Testis (tissue), 3 donors: ENCODE measurements around the gene LLGL2. TPM values are rescaled to one million over a fixed set of nuclear protein-coding genes. Genes with fewer than 3 reads are reported as not detected.

Experiments
- DNase-seq: peaks from one replicate; pipeline ENCODE4 v3.0.0-alpha.2; 2019
- H3K27ac ChIP-seq, 2 donors: fragments of 200-600 bp; sonication (generic); one replicate each; pipeline ENCODE4 v1.5.1; 2019
- H3K27me3 ChIP-seq: fragments of 200-600 bp; sonication (generic); one replicate; pipeline ENCODE4 v1.5.1; 2019
- H3K36me3 ChIP-seq: fragments of 200-600 bp; sonication (generic); one replicate; pipeline ENCODE4 v1.5.1; 2017; ENCODE audit warnings: low read depth; ENCODE audit errors: missing control alignments
- H3K4me1 ChIP-seq: fragments of 200-600 bp; sonication (generic); one replicate; pipeline ENCODE4 v1.5.1; 2019
- H3K4me3 ChIP-seq, 2 donors: fragments of 200-600 bp; sonication (generic); one replicate each; pipeline ENCODE4 v1.5.1; 2017 to 2019
- H3K9me3 ChIP-seq: fragments of 200-600 bp; sonication (generic); one replicate; pipeline ENCODE4 v1.5.1; 2017
- POLR2A ChIP-seq: fragments of 450-650 bp; IDR thresholded peaks from one replicate; pipeline ENCODE4 v1.6.1; 2017; ENCODE audit warnings: antibody characterized with exemption, mild to moderate bottlenecking, moderate library complexity
- WGBS, 2 donors: methylation state at CpG; one replicate each; pipeline ENCODE4 v1.1.5; 2018; 5-methylcytosine and 5-hydroxymethylcytosine counted together
- intact Hi-C: fragments of 100-400 bp; cut with DNase I; formaldehyde crosslinking; loops from one replicate; pipeline ENCODE4 v1.15.1; 2023; ENCODE audit warnings: low total_unique reads
- polyA plus RNA-seq: library from polyadenylated mRNA; stranded (reverse); fragments of 350-450 nt; fragmentation: Illumina TruSeq; extraction: RNeasy Lipid Tissue Mini Kit (QIAGEN cat#74804); gene quantifications from one replicate; pipeline ENCODE4 v1.2.3, GENCODE V29; 2014; ENCODE audit warnings: low read depth, low replicate concordance; ENCODE audit not compliant: insufficient read depth
- total RNA-seq, 2 donors: library from RNA; depleted of rRNA; stranded (reverse); fragments of >200 nt; gene quantifications; one replicate each; pipeline ENCODE4 v1.2.3, GENCODE V29; 2016
- TF ChIP-seq, protein P1 (sequence below), 3 experiments: fragments of 450-650 bp in 2 of 3; fragments of 200-600 bp in 1 of 3; sonication (generic) in 1 of 3; IDR thresholded peaks; one replicate each; pipeline ENCODE4 v1.5.1; 2016 to 2019; ENCODE audit warnings: antibody characterized with exemption in 3 of 3, mild to moderate bottlenecking in 2 of 3, moderate library complexity in 1 of 3

Gene LLGL2
- total and polyA plus RNA-seq, 3 donors from 2014 or later, result 20.6 to 34.3 (median 22.9) TPM

DNA sequence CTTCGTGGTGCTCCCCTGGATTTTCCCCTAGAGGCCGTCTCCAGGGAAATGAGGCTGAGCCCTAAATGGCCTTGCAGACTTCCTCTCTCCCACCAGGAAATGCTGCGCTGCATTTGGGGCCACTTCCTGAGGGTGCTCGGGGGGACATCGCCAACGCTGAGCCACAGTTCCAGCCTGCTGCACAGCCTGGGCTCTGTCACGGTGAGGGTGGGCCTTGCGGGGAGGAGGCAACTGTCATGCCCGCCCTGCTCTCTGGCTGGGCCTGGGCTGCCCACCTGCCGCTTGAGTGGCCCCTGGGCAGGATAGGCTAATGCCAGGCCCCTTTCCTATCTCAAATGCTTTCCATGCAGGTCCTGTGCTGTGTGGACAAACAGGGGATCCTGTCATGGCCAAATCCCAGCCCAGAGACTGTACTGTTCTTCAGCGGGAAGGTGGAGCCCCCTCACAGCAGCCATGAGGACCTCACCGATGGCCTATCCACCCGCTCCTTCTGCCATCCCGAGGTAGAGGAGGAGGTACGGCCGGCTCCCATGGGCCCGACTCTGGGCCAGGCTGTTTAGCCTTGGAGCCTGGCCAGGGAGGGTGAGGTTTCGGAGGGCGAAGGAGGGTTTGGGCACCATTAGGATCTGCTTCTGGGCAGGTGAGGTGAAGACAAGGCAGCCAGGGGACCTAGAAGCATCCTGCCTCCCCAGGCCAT lies 34.4 kb upstream of the LLGL2 start:
- peaks cover 30% of the 10 kb centered on the region for H3K4me1 ChIP-seq
- intact Hi-C loops, result no loop called here
- no peak for DNase-seq
- H3K27ac ChIP-seq, result no peak overlapping the region
- no peaks in the 10 kb centered on the region for H3K36me3 ChIP-seq
- H3K4me3 ChIP-seq, result no peak overlapping the region
- TF ChIP-seq, protein P1, sequence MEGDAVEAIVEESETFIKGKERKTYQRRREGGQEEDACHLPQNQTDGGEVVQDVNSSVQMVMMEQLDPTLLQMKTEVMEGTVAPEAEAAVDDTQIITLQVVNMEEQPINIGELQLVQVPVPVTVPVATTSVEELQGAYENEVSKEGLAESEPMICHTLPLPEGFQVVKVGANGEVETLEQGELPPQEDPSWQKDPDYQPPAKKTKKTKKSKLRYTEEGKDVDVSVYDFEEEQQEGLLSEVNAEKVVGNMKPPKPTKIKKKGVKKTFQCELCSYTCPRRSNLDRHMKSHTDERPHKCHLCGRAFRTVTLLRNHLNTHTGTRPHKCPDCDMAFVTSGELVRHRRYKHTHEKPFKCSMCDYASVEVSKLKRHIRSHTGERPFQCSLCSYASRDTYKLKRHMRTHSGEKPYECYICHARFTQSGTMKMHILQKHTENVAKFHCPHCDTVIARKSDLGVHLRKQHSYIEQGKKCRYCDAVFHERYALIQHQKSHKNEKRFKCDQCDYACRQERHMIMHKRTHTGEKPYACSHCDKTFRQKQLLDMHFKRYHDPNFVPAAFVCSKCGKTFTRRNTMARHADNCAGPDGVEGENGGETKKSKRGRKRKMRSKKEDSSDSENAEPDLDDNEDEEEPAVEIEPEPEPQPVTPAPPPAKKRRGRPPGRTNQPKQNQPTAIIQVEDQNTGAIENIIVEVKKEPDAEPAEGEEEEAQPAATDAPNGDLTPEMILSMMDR (IDR thresholded peaks at IDR 0.05), result no peak
- TF ChIP-seq POLR2A, result no peak
- H3K9me3 ChIP-seq, result no peaks in the 10 kb centered on the region
- H3K27me3 ChIP-seq, result no peaks in the 10 kb centered on the region
- WGBS, 2 donors, result 89 to 92% methylated on average over 10 to 19 of the region's 19 CpGs

DNA sequence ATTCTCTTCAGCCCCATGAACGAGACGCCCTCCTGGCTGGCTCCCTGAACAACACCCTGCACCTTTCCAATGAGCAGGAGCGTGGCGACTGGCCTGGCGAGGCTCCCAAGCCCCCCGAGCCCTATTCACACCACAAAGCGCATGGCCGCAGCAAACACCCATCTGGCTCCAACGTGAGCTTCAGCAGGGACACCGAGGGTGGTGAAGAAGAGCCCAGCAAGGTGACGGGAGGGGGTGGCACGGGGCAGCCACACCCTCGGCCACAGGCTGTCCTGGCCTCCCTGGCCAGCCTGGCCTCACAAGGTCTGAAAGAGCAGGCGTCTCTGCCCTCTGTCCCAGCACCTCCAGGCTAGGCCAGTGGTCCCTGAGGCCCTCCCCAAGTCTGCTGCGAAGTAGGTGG lies 33.8 kb upstream of the LLGL2 start:
- intact Hi-C loops, result no loop called here
- DNase-seq, result no peak
- H3K4me3 ChIP-seq, result no peak overlapping the region
- H3K27me3 ChIP-seq, result no peaks in the 10 kb centered on the region
- peaks cover 24% of the 10 kb centered on the region for H3K4me1 ChIP-seq
- H3K9me3 ChIP-seq, result no peaks in the 10 kb centered on the region
- no peak for TF ChIP-seq POLR2A
- TF ChIP-seq, protein P1 (IDR thresholded peaks at IDR 0.05), result no peak
- no peak overlapping the region for H3K27ac ChIP-seq
- 90 to 94% methylated on average over 7 to 15 of the region's 15 CpGs for WGBS, 2 donors
- H3K36me3 ChIP-seq, result no peaks in the 10 kb centered on the region

DNA sequence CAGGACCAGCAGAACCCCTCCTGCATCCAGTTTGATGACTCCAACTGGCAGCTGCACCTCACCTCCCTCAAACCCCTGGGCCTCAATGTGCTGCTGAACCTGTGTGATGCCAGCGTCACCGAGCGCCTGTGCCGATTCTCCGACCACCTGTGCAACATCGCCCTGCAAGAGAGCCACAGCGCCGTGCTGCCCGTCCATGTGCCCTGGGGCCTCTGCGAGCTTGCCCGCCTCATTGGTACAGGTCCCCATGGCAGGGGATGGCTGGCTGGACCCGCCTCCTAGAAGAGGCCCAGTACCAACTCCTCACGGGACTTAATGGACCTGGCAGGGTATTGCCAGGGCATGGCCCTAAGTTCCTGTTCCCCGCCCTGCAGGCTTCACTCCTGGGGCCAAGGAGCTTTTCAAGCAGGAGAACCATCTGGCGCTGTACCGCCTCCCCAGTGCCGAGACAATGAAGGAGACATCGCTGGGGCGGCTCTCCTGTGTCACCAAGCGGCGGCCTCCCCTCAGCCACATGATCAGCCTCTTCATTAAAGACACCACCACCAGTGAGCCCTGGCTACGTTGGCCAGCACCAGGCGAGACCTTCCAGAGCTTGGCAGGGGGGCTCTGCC lies 32.8 kb upstream of the LLGL2 start:
- no peaks in the 10 kb centered on the region for H3K9me3 ChIP-seq
- no peaks in the 10 kb centered on the region for H3K27me3 ChIP-seq
- WGBS, 2 donors, result 89 to 93% methylated on average over 3 to 23 of the region's 23 CpGs
- intact Hi-C loops, result no loop called here
- H3K36me3 ChIP-seq, result no peaks in the 10 kb centered on the region
- TF ChIP-seq, protein P1 (IDR thresholded peaks at IDR 0.05), result no peak
- TF ChIP-seq POLR2A, result no peak
- DNase-seq, result no peak
- no peak overlapping the region for H3K4me3 ChIP-seq
- peaks cover 14% of the 10 kb centered on the region for H3K4me1 ChIP-seq
- H3K27ac ChIP-seq, result no peak overlapping the region

DNA sequence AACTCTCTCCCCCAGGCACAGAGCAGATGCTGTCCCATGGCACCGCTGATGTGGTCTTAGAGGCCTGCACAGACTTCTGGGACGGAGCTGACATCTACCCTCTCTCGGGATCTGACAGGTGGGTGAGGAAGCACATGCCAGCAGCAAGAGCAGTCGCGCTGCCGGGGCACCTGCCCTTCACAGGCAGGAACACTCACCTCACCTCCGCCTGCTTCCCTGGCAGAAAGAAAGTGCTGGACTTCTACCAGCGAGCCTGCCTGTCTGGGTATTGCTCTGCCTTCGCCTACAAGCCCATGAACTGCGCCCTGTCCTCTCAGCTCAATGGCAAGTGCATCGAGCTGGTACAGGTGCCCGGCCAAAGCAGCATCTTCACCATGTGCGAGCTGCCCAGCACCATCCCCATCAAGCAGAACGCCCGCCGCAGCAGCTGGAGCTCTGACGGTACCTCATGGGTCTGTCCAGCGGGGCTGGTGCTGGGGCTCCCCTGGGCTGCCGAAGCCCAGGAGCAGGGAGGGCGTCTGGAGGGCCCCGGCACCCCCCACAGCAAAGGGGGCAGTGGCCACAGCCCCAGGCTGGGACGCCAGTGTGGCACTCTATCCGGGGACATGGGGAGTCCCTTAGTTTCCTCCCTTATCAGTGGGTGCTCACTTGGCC lies 31.9 kb upstream of the LLGL2 start:
- TF ChIP-seq POLR2A, result no peak
- TF ChIP-seq, protein P1 (IDR thresholded peaks at IDR 0.05), result no peak
- intact Hi-C loops, result no loop called here
- 92% methylated on average over 23 of the region's 23 CpGs; no CpG with 5 or more reads in 1 of the 2 donors for WGBS, 2 donors
- H3K36me3 ChIP-seq, result no peaks in the 10 kb centered on the region
- H3K4me1 ChIP-seq, result peaks cover 14% of the 10 kb centered on the region
- no peaks in the 10 kb centered on the region for H3K27me3 ChIP-seq
- H3K27ac ChIP-seq, result no peak overlapping the region
- no peak overlapping the region for H3K4me3 ChIP-seq
- no peak for DNase-seq
- no peaks in the 10 kb centered on the region for H3K9me3 ChIP-seq
